SJCRH30 (cell line): ENCODE results near the gene INPP5A. TPM values are rescaled to one million over a fixed set of nuclear protein-coding genes. Genes with fewer than 3 reads are reported as not detected.

ENCODE experiments used
- DNase-seq, 2 experiments: peaks; one replicate each; pipeline ENCODE4 v3.0.0-alpha.2; 2015 to 2020
- H3K27ac ChIP-seq: fragments of 250-450 bp; sonication (Bioruptor Pico); 2 replicates; pipeline ENCODE4 v1.5.1; 2020; ENCODE audit warnings: mild to moderate bottlenecking, moderate library complexity
- H3K27me3 ChIP-seq: fragments of 250-450 bp; sonication (Bioruptor Pico); 2 replicates; pipeline ENCODE4 v1.5.1; 2020; ENCODE audit warnings: mild to moderate bottlenecking, moderate library complexity
- H3K36me3 ChIP-seq: fragments of 250-450 bp; sonication (Bioruptor Pico); 2 replicates; pipeline ENCODE4 v1.5.1; 2020; ENCODE audit warnings: mild to moderate bottlenecking, moderate library complexity
- H3K4me1 ChIP-seq: fragments of 250-450 bp; sonication (Bioruptor Pico); 2 replicates; pipeline ENCODE4 v1.5.1; 2020; ENCODE audit warnings: mild to moderate bottlenecking, moderate library complexity
- H3K4me3 ChIP-seq: fragments of 250-450 bp; sonication (Bioruptor Pico); 2 replicates; pipeline ENCODE4 v1.5.1; 2020; ENCODE audit warnings: mild to moderate bottlenecking, moderate library complexity
- H3K9me3 ChIP-seq: fragments of 250-450 bp; sonication (Bioruptor Pico); replicated peaks from 2 replicates; pipeline ENCODE4 v1.5.1; 2020; ENCODE audit warnings: mild to moderate bottlenecking, moderate library complexity
- total RNA-seq: library from RNA; depleted of rRNA; stranded (reverse); fragments of >200 nt; shearing (Covaris generic); gene quantifications from 2 replicates; pipeline ENCODE4 v1.2.3, GENCODE V29; 2014

Gene INPP5A
- total RNA-seq, 1 experiment from 2014 or later: 22.4 TPM

- no peaks in the 10 kb centered on the region for H3K9me3 ChIP-seq
- no peak overlapping the region for H3K4me3 ChIP-seq
- no peak overlapping the region for H3K27ac ChIP-seq
- no peaks in the 10 kb centered on the region for H3K36me3 ChIP-seq
- no peak for DNase-seq
- H3K4me1 ChIP-seq: no peaks in the 10 kb centered on the region; the same call in 1 of the 2 replicates
- no peaks in the 10 kb centered on the region for H3K27me3 ChIP-seq
Observed at GRCh38 chr10:132554053-132554990, 16.7 kb downstream of the INPP5A start.

- no peak for DNase-seq
- Histone ChIP-seq H3K4me1 (no peaks in the 10 kb centered on the region; the same call in 1 of the 2 replicates), H3K27me3 (no peaks in the 10 kb centered on the region), H3K27ac (no peak overlapping the region), H3K9me3 (no peaks in the 10 kb centered on the region), H3K36me3 (no peaks in the 10 kb centered on the region), H3K4me3 (no peak overlapping the region)
Observed at GRCh38 chr10:132554991-132555647, 17.5 kb downstream of the INPP5A start.

GRCh38 chr10:132555648-132556575 lies 18.3 kb downstream of the INPP5A start:
- H3K27ac ChIP-seq: no peak overlapping the region
- H3K36me3 ChIP-seq: no peaks in the 10 kb centered on the region
- no peaks in the 10 kb centered on the region; the same call in 1 of the 2 replicates for H3K4me1 ChIP-seq
- no peak for DNase-seq
- no peaks in the 10 kb centered on the region for H3K27me3 ChIP-seq
- no peak overlapping the region for H3K4me3 ChIP-seq
- H3K9me3 ChIP-seq: no peaks in the 10 kb centered on the region

GRCh38 chr10:132556994-132557441 lies 19.4 kb downstream of the INPP5A start:
- DNase-seq: no peak
- Histone ChIP-seq H3K36me3 (no peaks in the 10 kb centered on the region), H3K4me1 (no peaks in the 10 kb centered on the region; the same call in 1 of the 2 replicates), H3K4me3 (no peak overlapping the region), H3K27me3 (no peaks in the 10 kb centered on the region), H3K9me3 (no peaks in the 10 kb centered on the region), H3K27ac (no peak overlapping the region)

- H3K27ac ChIP-seq: no peak overlapping the region
- no peaks in the 10 kb centered on the region for H3K27me3 ChIP-seq
- H3K4me1 ChIP-seq: no peaks in the 10 kb centered on the region; the same call in 1 of the 2 replicates
- no peak overlapping the region for H3K4me3 ChIP-seq
- peak; percentile 19 to 43 for DNase-seq
- no peaks in the 10 kb centered on the region for H3K9me3 ChIP-seq
- H3K36me3 ChIP-seq: no peaks in the 10 kb centered on the region
Observed at GRCh38 chr10:132557696-132558515, 20.3 kb downstream of the INPP5A start.

- DNase-seq: no peak
- H3K27me3 ChIP-seq: no peaks in the 10 kb centered on the region
Observed at GRCh38 chr10:132558516-132559413, 21.2 kb downstream of the INPP5A start.

GRCh38 chr10:132559538-132559937 lies 22.0 kb downstream of the INPP5A start:
- Histone ChIP-seq H3K9me3 (no peaks in the 10 kb centered on the region), H3K36me3 (no peaks in the 10 kb centered on the region), H3K27ac (no peak overlapping the region), H3K27me3 (no peaks in the 10 kb centered on the region), H3K4me3 (no peak overlapping the region), H3K4me1 (no peaks in the 10 kb centered on the region; the same call in 1 of the 2 replicates)
- no peak for DNase-seq

More at GRCh38 chr10:132558516-132559413, 21.2 kb downstream of the INPP5A start:
- no peaks in the 10 kb centered on the region; the same call in 1 of the 2 replicates for H3K4me1 ChIP-seq
- no peaks in the 10 kb centered on the region for H3K9me3 ChIP-seq
- H3K4me3 ChIP-seq: no peak overlapping the region
- H3K27ac ChIP-seq: no peak overlapping the region
- H3K36me3 ChIP-seq: no peaks in the 10 kb centered on the region

- H3K27ac ChIP-seq: no peak overlapping the region
- H3K27me3 ChIP-seq: no peaks in the 10 kb centered on the region
- no peaks in the 10 kb centered on the region; the same call in 1 of the 2 replicates for H3K4me1 ChIP-seq
- no peaks in the 10 kb centered on the region for H3K9me3 ChIP-seq
- H3K36me3 ChIP-seq: no peaks in the 10 kb centered on the region
- no peak overlapping the region for H3K4me3 ChIP-seq
- DNase-seq: no peak
Observed at GRCh38 chr10:132560241-132560731, 22.7 kb downstream of the INPP5A start.

GRCh38 chr10:132562177-132562915 lies 24.8 kb downstream of the INPP5A start:
- no peak for DNase-seq
- Histone ChIP-seq H3K27me3 (no peaks in the 10 kb centered on the region), H3K27ac (no peak overlapping the region), H3K4me3 (no peak overlapping the region), H3K9me3 (no peaks in the 10 kb centered on the region), H3K4me1 (no peaks in the 10 kb centered on the region; the same call in 1 of the 2 replicates), H3K36me3 (no peaks in the 10 kb centered on the region)

- no peak overlapping the region for H3K27ac ChIP-seq
- H3K27me3 ChIP-seq: no peaks in the 10 kb centered on the region
- H3K9me3 ChIP-seq: no peaks in the 10 kb centered on the region
- H3K4me3 ChIP-seq: no peak overlapping the region
- no peaks in the 10 kb centered on the region for H3K36me3 ChIP-seq
- DNase-seq: no peak
- H3K4me1 ChIP-seq: no peaks in the 10 kb centered on the region; the same call in 1 of the 2 replicates
Observed at GRCh38 chr10:132562916-132563456, 25.4 kb downstream of the INPP5A start.

GRCh38 chr10:132563485-132564248 lies 26.1 kb downstream of the INPP5A start:
- no peaks in the 10 kb centered on the region for H3K27me3 ChIP-seq
- no peak overlapping the region for H3K27ac ChIP-seq
- no peaks in the 10 kb centered on the region for H3K9me3 ChIP-seq
- no peaks in the 10 kb centered on the region for H3K36me3 ChIP-seq
- no peak for DNase-seq
- H3K4me1 ChIP-seq: no peaks in the 10 kb centered on the region
- H3K4me3 ChIP-seq: no peak overlapping the region
